Measurements from ENCODE around the gene YPEL4.

The YPEL4 gene

DNA sequence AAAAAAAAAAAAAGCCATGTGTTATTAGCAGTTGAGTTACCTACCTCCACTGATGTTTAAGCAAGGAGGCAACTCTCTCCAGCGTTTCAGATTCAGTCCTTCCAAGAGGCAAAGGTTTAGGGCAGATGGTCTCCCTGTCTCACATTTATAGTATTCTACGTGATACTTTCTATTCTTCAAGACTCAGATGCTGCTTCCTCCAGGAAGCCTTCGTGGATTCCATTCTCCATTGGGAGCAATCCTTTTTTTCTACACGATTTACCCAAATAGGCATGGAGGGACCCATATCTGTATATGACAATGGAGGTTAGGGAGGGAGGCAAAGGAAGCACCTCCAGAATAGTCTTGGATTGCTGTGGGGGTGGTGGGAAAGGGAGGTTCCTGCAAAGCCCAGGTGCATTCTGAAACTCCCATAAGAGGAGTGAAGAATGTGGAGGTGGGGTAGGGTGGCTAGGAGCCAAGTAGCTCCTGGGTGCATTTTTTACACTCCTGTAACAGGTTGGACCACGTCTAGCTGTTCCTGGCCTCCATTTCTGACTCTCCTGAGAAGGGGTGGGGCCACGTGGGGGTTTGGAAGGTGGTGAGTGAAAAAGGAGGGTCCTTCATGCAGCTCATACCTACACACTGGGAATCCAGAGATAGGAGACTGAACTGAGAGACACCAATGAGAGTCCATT, 16.2 kb downstream of the YPEL4 start:
- no peak for DNase-seq (ENCODE audit: low spot score)

- no peak for DNase-seq (ENCODE audit: low spot score)
These were observed 17.6 kb downstream of the YPEL4 start for GRCh38 chr11:57632116-57632515.

DNA sequence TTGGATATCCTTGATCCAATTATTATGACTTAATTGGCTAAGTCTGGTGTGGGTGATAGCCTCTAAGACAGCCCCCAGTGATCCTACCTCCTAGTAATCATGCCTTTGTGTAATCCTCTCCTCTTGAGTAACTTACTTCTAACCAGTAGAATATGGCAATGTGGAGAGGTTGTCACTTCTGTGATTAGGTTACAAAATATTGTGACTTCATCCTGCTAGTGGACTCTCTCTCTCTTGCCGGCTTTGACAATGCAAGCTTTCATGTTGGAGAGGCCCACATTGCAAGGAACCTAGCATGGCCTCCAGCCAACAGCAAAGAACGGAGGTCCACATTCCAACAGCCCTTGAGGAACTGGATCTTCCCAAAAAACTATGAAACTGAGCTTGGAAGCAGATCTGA, 19.5 kb downstream of the YPEL4 start:
- no peak for DNase-seq (ENCODE audit: low spot score)

DNA sequence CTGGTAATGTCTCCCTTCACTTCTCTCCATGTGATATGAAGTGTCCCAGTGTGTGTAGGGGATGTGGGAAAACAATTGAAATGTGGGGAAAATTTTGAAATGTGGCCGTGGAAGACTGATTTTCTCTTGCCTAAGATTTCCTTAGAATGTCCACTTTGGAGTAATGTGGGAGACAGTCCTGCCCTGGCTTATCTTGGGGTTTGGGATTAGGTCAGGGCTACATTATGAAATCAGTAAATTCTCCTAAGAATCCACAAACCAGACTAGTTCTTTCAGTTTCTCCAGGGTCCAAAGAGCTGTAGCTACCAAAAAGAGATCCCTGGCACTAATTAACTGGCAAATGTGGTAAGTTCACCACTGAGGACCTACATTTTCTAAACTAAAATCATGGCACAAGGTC, 22.8 kb downstream of the YPEL4 start:
- no peak for DNase-seq (ENCODE audit: low spot score)

DNA sequence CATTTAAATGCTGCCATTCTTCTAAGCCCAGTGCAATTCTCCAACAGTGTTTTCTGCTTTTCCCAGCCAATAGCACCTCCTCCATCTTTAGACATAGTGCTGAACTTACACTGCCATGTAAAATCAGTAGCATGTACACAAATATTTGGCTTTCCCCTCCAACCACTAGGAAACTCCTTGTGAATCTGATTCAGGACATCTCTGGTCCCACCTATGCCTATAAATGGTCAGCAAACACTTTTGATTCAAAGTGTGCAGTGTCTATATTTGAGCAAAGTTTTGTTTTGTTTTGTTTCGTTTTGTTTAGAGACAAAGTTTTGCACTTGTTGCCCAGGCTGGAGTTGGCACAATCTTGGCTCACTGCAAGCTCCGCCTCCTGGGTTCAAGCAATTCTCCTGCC, 24.8 kb downstream of the YPEL4 start:
- no peak for DNase-seq (ENCODE audit: low spot score)

DNA sequence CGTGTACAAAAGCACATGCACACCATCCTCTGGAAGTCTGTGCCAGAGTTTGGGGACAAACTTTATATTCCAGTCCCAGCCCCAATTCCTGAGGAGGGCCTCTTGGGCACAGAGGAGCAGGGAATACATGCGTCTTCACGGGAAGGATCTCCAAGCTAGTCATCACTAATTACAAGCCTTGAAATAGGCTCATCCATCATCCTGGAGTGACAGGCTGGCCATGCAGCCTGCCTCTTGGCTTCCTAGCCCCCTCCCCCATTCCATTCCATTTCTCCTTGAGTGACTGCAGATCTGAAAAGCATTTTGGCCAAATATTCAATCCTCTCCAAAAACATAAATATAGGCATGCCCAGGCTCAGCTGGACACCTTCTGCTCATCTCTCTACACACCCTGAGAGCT, 27.4 kb downstream of the YPEL4 start:
- no peak for DNase-seq (ENCODE audit: low spot score)

- DNase-seq (ENCODE audit: low spot score): no peak
These were observed 29.2 kb downstream of the YPEL4 start for GRCh38 chr11:57620467-57620866.

GRCh38 chr11:57619331-57619730, 30.4 kb downstream of the YPEL4 start:
- no peak for DNase-seq (ENCODE audit: low spot score)

DNA sequence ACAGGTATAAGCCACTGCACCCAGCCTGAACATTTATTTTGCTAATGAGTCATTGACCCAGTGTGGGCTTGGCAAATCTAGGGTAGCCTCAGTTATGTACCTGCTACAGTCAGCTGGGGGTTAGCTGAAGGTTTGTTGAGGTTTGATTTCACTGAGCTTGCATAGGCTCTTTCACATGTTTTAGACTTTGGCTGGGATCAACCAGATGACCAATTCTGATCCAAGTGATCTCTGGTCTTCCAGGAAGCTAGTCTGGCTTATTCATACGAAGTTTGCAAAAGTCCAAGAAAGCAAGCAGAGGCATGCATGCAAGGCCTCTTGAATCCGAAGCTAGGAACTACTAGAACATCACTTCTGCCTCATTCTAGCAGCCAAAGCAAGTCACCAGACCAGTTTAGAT, 31.3 kb downstream of the YPEL4 start:
- no peak for DNase-seq (ENCODE audit: low spot score)

DNA sequence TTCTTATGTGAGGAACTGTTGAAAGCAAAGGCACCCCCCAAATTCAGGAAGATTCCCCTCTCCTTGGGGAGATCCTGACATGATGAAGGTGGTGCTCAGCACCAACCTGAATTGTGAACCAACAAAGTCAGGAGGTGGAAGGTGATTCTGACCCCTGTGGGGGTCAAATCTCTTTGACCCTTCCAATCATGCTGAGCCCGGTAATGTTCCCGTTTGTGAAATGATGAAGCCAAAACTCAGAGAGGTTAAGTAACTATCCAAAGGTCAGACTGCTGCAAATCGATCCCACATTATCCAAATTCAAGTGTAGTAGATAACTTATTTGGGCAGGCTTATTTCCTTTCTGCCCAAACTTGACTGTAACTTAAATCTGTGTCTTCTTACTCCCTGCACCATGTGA, 33.1 kb downstream of the YPEL4 start:
- no peak for DNase-seq (ENCODE audit: low spot score)

DNA sequence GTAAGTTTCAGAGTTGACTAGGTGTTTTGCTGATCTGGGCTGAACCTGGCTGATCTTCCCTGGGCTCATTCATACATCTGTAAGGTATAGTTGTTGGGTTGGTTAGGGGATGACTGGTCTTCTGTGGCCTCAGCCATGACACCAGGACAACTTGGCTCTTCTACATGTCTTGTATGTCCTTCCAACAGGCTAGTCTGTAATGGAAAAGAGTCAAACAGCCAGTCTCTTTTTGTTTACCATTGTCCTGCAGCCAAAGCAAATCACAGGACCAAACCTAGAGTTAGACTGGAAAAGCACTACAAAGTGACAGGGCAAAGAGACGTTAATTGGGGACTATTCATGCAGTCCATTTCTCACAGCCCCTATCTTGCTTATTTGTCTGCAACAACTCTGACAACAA, 34.4 kb downstream of the YPEL4 start:
- no peak for DNase-seq (ENCODE audit: low spot score)

DNA sequence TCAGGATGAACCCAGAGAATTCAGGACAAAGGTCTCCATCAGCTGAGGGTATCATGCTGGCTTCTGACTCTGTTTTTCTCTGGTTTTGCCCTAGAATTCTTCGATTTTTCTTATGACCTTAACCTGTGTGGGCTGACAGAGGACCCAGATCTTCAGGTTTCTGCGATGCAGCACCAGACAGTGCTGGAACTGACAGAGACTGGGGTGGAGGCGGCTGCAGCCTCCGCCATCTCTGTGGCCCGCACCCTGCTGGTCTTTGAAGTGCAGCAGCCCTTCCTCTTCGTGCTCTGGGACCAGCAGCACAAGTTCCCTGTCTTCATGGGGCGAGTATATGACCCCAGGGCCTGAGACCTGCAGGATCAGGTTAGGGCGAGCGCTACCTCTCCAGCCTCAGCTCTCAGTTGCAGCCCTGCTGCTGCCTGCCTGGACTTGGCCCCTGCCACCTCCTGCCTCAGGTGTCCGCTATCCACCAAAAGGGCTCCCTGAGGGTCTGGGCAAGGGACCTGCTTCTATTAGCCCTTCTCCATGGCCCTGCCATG, 35.4 kb downstream of the YPEL4 start:
- DNase-seq (ENCODE audit: low spot score): no peak

DNA sequence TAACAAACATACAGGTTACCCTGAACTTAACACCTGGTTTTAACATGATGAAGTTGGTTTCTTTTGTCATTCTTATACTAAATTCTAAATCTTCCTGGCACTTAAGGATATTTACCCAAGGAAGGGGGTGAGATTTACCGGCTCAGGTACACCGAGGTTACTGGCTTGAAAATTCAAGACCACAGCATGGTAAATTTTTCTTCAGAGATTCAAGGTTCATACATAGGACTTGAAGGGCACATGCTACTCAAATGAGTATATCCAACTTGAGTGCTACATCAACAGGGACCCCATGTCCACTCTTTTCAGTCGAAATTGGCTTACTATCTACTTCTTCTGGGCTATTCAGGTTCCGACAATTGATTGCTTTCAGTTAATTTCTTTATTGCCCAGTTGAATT, 39.5 kb downstream of the YPEL4 start:
- DNase-seq (ENCODE audit: low spot score): no peak

- DNase-seq (ENCODE audit: low spot score): no peak
These were observed 44.7 kb downstream of the YPEL4 start for GRCh38 chr11:57605028-57605420.

DNA sequence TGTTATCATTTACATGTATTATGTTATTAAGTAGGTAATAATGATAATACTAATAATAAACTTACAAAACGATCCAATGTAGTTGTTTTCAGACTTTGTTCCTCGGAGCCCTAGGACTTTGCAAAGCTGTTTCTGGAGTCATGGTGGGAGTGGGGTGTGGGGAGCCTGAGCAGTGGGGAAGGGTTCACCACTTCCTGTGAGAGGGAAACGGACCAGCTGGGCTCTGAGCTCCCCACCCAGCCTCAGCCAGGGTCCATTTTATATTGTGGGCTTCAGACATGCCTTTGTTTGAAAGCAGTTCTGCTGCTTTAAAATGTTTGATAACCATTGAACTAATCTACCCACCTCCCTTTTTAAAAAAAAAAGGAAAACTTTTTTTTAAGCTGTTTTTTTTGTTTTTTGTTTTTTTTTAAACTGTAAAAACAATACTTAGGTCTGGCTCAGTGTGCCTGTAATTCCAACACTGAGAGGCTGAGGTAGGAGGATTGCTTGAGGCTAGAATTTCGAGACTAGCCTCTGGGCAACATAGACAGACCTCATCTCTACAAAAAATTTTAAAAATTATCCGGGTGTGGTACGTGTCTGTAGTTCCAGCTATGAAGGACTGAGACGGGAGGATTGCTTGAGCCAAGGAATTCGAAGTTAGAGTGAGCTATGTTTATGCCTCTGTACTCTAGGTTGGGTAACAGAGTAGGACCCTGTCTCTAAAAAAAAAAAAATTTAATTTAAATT, 45.2 kb downstream of the YPEL4 start:
- no peak for DNase-seq (ENCODE audit: low spot score)

GRCh38 chr11:57601297-57601696, 48.4 kb downstream of the YPEL4 start:
- no peak for DNase-seq (ENCODE audit: low spot score)

DNA sequence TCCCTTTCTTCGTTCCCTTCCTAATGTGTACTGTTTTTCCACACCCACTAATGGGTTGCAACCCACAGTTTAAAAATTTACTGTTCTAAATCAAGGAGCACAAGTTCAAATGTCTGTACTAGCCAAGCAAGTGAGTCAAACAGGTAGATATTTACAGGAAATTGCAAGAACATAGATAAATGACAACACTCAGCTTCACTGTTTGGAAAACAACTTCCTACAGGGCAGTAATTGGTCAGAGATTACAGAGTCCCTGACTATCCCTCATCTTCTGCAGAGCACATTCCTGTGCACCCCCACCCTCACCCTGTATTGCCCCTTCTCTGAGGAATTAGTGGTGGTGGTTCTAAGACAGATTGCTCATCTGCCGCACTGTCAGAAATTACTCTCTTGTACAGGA, 50.3 kb downstream of the YPEL4 start:
- no peak for DNase-seq (ENCODE audit: low spot score)

GRCh38 chr11:57598831-57599155, 50.9 kb downstream of the YPEL4 start:
- DNase-seq (ENCODE audit: low spot score): no peak

DNA sequence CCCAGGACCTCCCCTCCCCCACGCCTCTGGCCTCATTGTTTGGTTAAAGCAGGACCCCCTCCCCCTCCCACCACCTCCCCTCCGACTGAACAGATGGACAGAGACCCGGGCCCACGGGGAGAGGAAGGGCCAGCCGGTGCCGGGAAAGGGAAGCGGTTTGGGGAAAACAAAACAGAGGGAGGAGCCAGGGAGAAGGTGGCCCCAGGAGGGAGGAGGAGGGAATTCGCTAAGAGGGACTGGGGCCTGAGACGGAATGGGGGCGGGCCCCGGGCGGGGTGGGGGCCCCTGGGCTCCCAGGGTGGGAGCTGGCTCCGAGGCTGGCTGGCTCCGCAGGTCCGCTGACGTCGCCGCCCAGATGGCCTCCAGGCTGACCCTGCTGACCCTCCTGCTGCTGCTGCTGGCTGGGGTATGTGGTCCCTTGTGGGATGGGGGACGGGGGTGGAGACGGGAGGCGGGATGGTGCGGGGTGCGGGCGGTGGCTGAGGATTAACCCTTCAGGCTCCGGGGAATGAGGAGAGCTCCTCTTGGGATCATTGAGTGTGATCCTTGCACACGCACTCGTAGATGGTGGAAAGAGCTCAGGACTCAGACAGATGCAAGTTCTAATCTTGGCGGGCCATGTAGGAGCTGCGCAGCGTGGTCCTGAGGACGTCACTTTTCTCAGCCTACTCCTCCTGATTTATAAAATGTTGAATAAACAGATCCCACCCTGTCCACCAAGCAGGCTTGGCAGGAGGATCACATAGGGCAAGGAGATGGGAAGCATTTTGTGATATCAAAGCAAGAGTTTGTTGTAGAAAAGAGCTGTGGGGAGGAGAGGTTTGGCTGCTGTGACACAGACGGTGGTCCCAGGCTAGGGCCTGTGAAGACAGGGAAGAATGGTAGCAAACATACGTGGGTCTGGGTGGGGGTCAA, 51.5 kb downstream of the YPEL4 start:
- peak; percentile 97 for DNase-seq (ENCODE audit: low spot score)

DNA sequence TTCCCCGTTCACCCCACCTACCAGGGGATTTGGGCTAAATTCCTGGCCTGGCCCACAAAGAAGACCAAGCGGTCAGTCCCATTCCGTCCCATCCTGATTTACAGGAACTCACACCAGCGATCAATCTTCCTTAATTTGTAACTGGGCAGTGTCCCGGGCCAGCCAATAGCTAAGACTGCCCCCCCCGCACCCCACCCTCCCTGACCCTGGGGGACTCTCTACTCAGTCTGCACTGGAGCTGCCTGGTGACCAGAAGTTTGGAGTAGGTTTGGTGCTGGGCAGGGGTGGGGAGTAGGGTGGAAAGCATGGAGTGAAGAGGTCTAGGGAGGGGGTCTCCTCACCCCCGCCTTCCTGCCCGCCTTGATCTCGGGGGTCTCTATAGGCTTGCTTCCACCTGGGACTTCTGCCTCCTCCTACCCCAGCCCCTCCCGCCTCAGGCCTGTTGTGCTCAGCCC, 52.2 kb downstream of the YPEL4 start, which contains the start of gene SERPING1:
Gene SERPING1 (plus strand): TSS at position 225 of the 455 bp plus-strand sequence. CDS start 586 bp downstream, outside the sequence.
- peak; percentile 86 for DNase-seq (ENCODE audit: low spot score)

DNA sequence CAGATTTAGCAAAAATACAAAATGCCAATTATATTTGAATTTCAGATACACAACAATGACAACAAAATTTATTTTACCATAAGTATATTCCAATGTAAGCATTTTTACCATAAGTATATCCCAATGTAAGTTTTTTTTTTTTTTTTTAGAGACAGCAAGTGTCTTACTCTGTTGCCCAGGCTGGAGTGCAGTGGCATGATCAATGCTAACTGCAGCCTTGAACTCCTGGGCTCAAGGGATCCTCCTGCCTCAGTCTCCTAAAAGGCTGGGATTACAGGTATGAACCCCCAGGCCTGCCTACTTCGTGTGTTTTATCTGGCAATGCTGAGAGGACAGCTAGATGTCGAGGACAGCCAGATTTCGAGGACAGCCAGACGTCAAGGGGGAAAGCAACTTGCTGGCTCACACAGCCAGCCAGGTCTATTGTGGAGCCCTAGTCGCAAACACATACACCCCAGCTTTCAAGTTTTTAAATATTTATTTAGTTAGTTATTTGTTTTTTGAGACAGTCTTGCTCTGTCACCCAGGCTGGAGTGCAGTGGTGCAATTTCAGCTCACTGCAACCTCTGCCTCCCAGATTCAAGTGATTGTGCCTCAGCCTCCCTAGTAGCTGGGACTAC, 53.3 kb downstream of the YPEL4 start:
- no peak for DNase-seq (ENCODE audit: low spot score)

All from HuH-7 (cell line).